AG09309 (cell line): ENCODE measurements around the gene TBC1D22A.
"Not testable (repeated sequence)": the region's sequence is repeated elsewhere in the genome, so short reads cannot be mapped to it uniquely, and the experiment has no call there.

Experiments used
- DNase-seq: peaks from one replicate; pipeline ENCODE4 v3.0.0-alpha.2; 2010; ENCODE audit warnings: low read depth
- H3K4me3 ChIP-seq: 2 replicates; pipeline ENCODE4 v1.5.1; 2011; ENCODE audit warnings: mild to moderate bottlenecking, low read depth, low read length, moderate library complexity; ENCODE audit not compliant: control insufficient read depth
- CTCF ChIP-seq: IDR thresholded peaks from 2 replicates; pipeline ENCODE4 v1.5.1; 2011; ENCODE audit warnings: mild to moderate bottlenecking, low read depth, low read length, inconsistent platforms; ENCODE audit not compliant: insufficient read depth, control insufficient read depth; ENCODE audit errors: missing control alignments

TBC1D22A gene

DNA sequence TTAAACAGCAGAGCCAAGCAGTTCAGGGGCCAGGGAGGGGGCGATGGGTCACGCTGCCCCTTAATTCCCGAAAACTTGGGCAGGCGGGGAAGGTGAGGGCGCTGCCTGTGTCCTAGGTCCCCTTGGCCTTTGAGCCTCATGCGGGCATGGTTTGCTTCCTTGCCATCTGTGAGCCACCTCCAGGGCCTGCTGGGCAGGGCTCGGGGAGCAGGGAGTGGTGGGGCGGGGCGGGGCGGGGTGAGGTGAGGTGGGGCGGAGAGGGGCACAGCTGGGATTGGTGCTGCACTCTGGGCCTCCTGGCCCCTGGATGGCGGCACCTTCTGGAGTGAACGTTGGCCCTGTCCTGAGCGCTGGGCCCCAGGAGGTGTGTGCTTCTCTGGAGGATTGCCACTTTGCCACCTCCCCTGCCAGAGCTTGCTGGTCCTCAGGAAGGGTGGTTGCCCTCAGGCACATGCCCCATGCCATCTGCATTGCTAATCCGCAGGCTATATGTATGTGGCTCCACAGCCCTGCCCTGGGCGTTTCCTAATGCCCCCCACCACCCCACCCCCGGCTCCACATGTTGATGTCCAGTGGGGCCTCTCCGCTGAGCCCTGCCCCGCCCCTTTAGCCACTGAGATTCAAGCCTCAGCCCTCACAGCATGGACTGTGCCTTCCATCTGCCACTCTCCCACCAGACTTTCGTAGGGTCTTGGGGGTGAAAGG, 352.5 kb downstream of the TBC1D22A start:
- no peak for TF ChIP-seq CTCF
- no peak for DNase-seq
- H3K4me3 ChIP-seq, result no peak overlapping the region

DNA sequence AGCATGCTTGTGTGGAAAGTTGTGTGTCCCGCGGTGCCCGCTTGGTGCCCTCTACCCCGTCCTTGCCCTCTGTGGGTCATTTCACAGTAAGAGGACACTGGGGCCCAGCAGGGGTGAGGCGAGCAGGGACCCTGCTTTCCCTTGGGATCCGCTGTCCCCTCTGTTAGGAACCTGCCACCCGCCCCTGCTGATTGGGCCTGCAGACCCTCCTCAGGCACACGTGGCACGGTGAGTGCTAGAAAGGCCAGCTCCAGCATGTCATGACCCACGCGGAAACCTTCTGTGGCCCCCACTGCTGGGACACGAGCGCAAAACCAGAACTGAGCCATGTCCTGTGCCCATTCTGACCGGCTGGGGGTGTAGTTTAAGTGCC, 353.1 kb downstream of the TBC1D22A start:
- no peak overlapping the region for H3K4me3 ChIP-seq
- DNase-seq, result no peak
- no peak for TF ChIP-seq CTCF

- DNase-seq, result no peak
- H3K4me3 ChIP-seq, result no peak overlapping the region
- no peak for TF ChIP-seq CTCF
Observed at GRCh38 chr22:47115921-47116320, 353.5 kb downstream of the TBC1D22A start.

- TF ChIP-seq CTCF, result no peak
- no peak overlapping the region for H3K4me3 ChIP-seq
- no peak for DNase-seq
Observed at GRCh38 chr22:47116426-47117341, 354.2 kb downstream of the TBC1D22A start.

- DNase-seq, H3K4me3 ChIP-seq: not testable (repeated sequence)
Observed at GRCh38 chr22:47117442-47117841, 355.0 kb downstream of the TBC1D22A start.

DNA sequence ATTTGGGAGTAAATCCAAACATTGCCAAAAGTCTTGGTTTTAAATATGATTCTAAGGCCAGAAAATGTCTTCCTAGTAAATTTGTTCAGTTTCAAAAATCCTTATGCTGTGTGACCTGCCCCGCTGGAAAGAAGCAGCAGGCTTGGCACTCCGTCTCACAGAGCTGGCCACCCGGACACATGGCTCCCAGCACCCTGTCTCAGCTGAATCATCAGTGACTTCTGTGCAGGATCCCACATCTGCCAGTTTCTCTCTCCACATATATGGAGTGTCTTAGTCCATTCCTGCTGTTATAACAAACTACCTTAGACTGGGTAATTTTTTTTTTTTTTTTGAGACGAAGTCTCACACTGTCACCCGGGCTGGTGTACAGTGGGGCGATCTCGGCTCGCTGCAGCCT, 356.7 kb downstream of the TBC1D22A start:
- no peak overlapping the region for H3K4me3 ChIP-seq
- DNase-seq, result no peak
- no peak for TF ChIP-seq CTCF

DNA sequence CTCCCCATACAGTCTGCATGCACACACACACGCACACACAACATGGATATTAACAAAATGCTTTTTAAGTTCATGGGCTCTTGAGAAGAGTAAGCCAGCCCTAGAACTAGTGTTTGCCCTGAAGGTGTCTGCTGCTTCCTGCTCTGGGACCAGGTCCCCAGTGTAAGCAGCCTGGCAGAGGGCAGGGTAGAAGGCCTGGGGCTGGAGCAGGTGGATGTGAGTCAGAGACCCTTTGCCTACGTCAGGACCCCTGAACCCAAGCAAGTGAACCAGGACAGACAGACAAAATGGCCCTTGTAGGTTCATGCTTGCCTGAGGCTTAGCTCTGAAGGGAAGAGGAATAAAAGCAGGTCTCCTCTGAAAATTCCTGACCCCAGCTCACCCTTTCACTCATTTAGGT, 357.9 kb downstream of the TBC1D22A start:
- no peak overlapping the region for H3K4me3 ChIP-seq
- no peak for TF ChIP-seq CTCF
- no peak for DNase-seq
